COLO668 (cell line): ENCODE data around the gene PGK1.

Source experiments
- DNase-seq: peaks from one replicate; lab custom pipeline; 2025; ENCODE audit not compliant: unreplicated experiment; lab: John Stamatoyannopoulos, UW

The PGK1 gene

DNA sequence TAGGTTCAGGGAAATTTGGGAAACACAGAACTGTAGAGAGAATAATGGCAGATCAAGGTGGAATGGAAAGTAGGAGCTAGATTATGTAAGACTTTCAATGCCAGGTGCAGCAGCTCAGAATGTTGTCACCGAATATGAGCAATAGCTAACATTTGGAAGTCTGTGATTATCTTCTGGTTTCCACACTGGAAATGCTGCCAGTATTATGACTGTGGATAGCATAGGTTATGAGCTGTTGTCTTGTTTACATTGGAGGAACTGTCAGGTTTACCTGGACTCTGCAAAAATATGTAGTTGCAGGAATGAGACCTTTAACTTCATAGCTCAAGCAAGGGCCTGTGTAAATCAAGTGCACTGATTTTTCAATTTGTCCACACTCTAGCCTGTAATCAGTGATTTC is 61.4 kb downstream of the PGK1 start:
- DNase-seq, result no peak

DNA sequence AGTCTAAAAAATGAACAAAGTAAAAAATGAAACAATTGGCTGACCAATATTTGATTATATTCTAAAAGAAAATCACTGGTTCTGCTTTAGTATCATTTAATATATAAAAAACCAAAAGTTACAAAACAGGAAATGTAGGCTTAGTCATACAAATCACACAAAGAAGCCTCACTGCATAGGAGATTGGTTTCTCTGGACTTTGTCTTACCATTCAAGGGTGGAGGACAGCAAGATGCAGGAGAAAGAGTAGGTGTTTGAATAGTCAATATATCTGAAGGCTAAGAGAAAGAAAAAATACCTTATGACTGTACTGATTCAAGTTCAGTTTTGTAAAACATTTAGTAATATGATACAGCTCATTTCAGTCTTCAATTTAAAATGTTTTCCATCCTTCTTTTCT is 64.0 kb downstream of the PGK1 start:
- DNase-seq, result no peak
